GM15510 (cell line): ENCODE data around the gene SLC22A17.

ENCODE experiments used
- POLR2A ChIP-seq: IDR thresholded peaks from 3 replicates; pipeline ENCODE4 v1.6.1; 2011; ENCODE audit warnings: borderline replicate concordance; ENCODE audit not compliant: insufficient read length; ENCODE audit errors: extremely low read depth

The SLC22A17 gene

DNA sequence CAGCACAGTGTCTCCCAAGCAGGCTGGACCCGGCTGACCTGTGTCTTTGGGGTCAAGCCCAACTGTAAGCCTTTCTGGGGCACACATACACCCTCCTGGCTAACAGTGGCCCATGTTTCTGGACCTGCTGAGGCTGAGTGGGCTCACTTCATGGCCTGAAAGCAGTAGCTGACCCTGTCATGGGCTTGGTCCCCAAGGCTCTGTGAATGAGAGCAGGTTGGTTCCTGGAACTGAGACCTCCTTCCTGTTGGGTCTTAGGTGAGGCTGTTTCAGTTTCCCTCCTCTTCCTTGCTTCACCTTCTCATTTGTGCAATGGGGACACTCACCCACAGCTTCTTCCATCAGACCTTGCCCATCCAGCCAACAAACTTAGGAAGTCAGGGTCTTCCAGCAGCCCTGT is 19.2 kb upstream of the SLC22A17 start:
- no peak for TF ChIP-seq POLR2A

DNA sequence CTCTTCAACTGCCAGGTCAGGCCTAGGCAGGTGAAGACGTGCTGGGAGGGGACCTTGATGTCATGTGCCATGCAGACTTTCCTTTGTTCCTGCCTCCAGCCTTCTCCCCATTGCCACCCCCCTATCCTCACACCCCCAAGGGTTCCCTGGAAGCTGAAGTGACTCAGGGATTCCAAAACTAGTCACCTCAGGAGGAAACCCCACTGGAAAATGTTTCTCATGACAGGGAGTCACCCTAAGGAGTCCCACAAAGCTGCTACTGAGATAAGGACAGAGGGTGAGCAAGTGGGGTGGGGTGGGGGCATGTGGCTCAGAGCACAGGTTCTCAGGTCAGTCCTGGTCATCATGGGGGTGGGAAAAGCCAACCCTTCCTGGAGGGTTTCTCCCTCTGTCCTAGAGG is 17.5 kb upstream of the SLC22A17 start:
- TF ChIP-seq POLR2A: no peak

- TF ChIP-seq POLR2A: no peak
Measured at GRCh38 chr14:23366426-23366921, 13.8 kb upstream of the SLC22A17 start.

- TF ChIP-seq POLR2A: no peak
Measured at GRCh38 chr14:23365732-23366425, 13.2 kb upstream of the SLC22A17 start.

GRCh38 chr14:23365036-23365731 is 12.5 kb upstream of the SLC22A17 start, which contains the start of gene EFS:
EFS (minus strand) TSS chr14:23365172; CDS start chr14:23365025, 147 bp downstream.
- TF ChIP-seq POLR2A: no peak

GRCh38 chr14:23364164-23365035 is 11.7 kb upstream of the SLC22A17 start:
- no peak for TF ChIP-seq POLR2A

DNA sequence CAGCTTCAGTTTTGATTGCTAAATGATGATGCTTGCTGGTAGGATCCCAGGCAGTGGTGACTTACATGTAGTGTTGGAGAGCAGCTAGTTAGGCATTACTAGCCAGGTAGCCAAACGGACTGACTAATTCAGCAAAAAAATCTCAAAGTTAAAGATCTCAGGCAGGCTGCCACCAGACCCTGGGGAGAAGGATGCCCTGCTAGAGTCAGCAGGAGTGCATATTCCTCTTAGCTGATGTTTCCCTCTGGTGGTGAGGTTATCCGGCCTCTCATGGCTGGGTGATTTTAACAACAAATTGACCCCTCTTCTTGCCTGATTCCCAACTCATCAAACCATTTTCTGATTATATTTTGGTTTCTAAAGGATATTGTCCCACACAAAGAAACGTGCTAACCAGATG is 9.5 kb upstream of the SLC22A17 start:
- TF ChIP-seq POLR2A: no peak

DNA sequence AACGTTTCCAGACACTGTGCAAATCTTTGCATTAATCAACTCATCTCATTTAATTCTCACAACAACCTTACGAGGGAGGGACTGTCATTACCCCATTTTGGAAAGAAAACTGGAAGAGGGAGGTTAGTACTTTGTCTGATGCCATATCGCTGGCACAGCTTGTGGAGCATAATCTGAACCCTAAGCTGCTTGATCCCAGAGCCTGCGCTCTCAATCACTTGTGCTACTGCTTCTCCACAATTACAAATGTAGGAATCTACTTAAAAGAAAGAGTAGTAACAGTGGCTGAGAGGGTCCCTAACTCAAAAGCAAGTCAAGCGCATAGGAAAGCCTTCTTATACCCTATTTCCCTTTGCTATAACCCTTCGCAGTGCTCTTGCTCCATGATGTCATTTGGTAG is 9.1 kb upstream of the SLC22A17 start:
- TF ChIP-seq POLR2A: no peak

DNA sequence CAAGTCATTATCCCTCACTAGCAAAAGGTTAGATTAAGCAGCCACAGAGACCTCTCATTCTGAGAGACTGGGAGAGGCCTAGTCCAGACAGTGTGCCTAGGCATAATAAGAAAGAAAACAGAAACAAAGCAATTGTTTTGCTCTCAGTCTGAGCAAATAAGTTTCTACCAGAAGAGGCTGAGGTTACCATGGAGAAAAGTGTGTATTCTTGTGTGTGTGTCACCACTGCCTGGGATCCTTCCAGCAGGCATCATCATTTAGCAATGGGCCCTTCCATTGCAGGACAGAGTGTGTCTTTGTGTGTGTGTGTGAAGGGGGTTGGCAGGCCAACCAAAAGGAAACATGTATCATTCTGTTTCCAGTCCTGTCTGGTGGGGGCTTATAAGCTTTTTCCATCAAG is 8.6 kb upstream of the SLC22A17 start:
- TF ChIP-seq POLR2A: no peak

GRCh38 chr14:23360496-23360895 is 7.8 kb upstream of the SLC22A17 start:
- no peak for TF ChIP-seq POLR2A

DNA sequence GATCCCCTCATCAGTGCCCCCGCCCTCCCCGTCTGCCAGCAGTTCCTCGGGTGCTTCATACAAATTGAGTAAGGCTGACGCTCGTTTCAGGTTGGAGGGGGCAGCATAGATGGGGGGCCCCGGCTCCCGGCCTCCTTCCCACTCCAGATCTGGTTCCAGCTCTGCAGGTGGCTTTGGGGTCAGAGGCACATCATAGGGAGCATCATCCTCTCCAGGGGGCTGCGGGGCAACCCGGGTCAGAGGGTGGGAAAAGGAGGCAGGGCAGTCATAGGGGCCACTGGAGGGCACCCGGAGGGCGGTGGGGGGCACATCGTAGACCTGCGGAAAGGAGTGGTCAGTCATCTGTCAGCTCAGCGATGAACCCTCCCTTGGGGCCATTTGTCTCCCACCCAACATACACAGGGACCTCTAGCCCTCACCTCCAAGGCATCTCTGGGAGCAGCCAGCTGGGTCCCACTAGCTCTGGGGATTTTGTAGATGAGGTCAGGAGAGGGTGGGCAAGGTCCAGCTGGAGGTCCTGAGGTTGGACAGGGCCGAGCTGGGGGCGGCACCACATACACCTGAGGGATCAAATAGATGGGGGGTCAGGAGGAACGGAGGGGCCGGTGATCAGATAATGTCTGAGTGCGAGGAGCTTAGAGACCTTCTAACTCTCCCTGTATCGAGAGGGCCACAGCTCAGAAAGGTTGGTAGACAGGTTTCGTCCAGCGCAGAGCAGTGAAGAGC is 7.2 kb upstream of the SLC22A17 start:
- TF ChIP-seq POLR2A: no peak

GRCh38 chr14:23359167-23359626 is 6.5 kb upstream of the SLC22A17 start:
- no peak for TF ChIP-seq POLR2A

GRCh38 chr14:23358553-23359166 is 6.0 kb upstream of the SLC22A17 start:
- no peak for TF ChIP-seq POLR2A

DNA sequence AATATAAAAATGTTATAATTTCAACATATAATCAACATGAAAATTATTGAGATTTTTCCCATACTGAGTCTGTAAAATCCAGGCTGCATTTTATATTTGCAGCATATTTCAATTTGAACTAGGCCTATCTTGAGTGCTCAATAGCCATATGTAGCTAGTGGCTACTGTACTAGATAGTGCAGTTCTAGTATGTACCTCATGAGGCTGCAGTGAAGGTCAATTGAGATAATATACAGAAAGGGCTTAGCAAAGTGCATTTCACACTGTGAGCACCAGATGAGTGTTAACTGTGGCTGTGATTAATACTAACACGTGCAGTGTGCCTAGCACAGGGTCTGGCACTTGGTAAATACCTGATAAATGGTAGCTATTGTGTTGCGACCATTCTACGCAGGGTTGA is 5.4 kb upstream of the SLC22A17 start:
- TF ChIP-seq POLR2A: no peak
